HepG2 (cell line): ENCODE results near the gene SUOX. TPM values are rescaled to one million over a fixed set of nuclear protein-coding genes. Genes with fewer than 3 reads are reported as not detected.

Source experiments
- ATAC-seq: fragments of 200-7000 bp; cut with Tn5 transposase; 3 replicates; pipeline ENCODE4 v1.9.1; 2020; ENCODE audit warnings: mild to moderate bottlenecking, moderate library complexity
- BruUV-seq: library from RNA; stranded (reverse); fragments of 400-500 nt; replicated peaks from 2 replicates; lab custom pipeline; 2021; lab: Mats Ljungman, UMichigan
- CTCF ChIA-PET: fragments of 300-600 bp; formaldehyde crosslinking; extraction: SDS; loops from one replicate; lab custom pipeline; 2021; ENCODE audit warnings: low total read pairs, inconsistent platforms, low intra/inter-chr PET ratio; lab: Yijun Ruan, JAX
- POLR2A ChIA-PET: fragments of 350-600 bp; sonication (Branson Sonifier 250); formaldehyde crosslinking; loops from one replicate; lab custom pipeline; 2020; ENCODE audit warnings: antibody characterized with exemption, inconsistent platforms; lab: Yijun Ruan, JAX
- DNase-seq: peaks from one replicate; pipeline ENCODE4 v3.0.0-alpha.2; 2015; ENCODE audit warnings: low spot score
- FAIRE-seq: peaks from 3 replicates; lab custom pipeline; 2011; peaks lifted over from hg19 to GRCh38; lab: Jason Lieb, UNC
- H2AFZ ChIP-seq: one replicate; pipeline ENCODE4 v1.6.1; 2011; ENCODE audit warnings: low read length, inconsistent platforms
- H3K27ac ChIP-seq: fragments of 300-600 bp; 3 replicates; pipeline ENCODE4 v1.8.0; 2011; ENCODE audit warnings: mixed run types, mild to moderate bottlenecking, mixed read lengths, low read length, inconsistent platforms; ENCODE audit not compliant: insufficient read depth; ENCODE audit errors: extremely low read length
- H3K27me3 ChIP-seq, 2 experiments: fragments of 200-600 bp in 1 of 2; 2 replicates in 1 of 2; 3 replicates in 1 of 2; pipeline versions ENCODE4 v1.6.0 to v1.8.0; 2011; ENCODE audit warnings: low read length in 2 of 2, mild to moderate bottlenecking in 2 of 2, moderate library complexity in 2 of 2, inconsistent platforms in 1 of 2; ENCODE audit not compliant: insufficient read depth in 2 of 2, control insufficient read depth in 1 of 2
- H3K36me3 ChIP-seq, 2 experiments: fragments of 200-600 bp in 1 of 2; replicated peaks in 1 of 2; 2 replicates in 1 of 2; 3 replicates in 1 of 2; pipeline versions ENCODE4 v1.5.1 to v1.8.0; 2011; ENCODE audit warnings: low read length in 2 of 2, inconsistent platforms in 1 of 2; ENCODE audit not compliant: insufficient read depth in 2 of 2, control insufficient read depth in 1 of 2
- H3K4me1 ChIP-seq: 2 replicates; pipeline ENCODE4 v1.5.1; 2012; ENCODE audit warnings: low read length, inconsistent platforms; ENCODE audit not compliant: insufficient read depth
- H3K4me2 ChIP-seq: 2 replicates; pipeline ENCODE4 v1.6.0; 2011; ENCODE audit warnings: low read depth, low read length, inconsistent platforms
- H3K4me3 ChIP-seq, 3 experiments: fragments of 200-600 bp in 1 of 3; sonication (generic), shearing (Covaris generic) in 1 of 3; replicated peaks in 1 of 3; 2 replicates each; pipeline ENCODE4 v1.5.1; 2011 to 2016; ENCODE audit warnings: low read length in 3 of 3, inconsistent platforms in 2 of 3, low read depth in 2 of 3, mild to moderate bottlenecking in 2 of 3, control low read depth in 1 of 3, mixed read lengths in 1 of 3; ENCODE audit not compliant: insufficient read depth in 1 of 3
- H3K79me2 ChIP-seq: one replicate; pipeline ENCODE4 v1.6.1; 2011; ENCODE audit warnings: low read length, inconsistent platforms; ENCODE audit not compliant: insufficient read depth
- H3K9ac ChIP-seq: 2 replicates; pipeline ENCODE4 v1.6.0; 2011; ENCODE audit warnings: mild to moderate bottlenecking, low read depth, low read length, inconsistent platforms; ENCODE audit not compliant: insufficient read depth
- H3K9me3 ChIP-seq: 2 replicates; pipeline ENCODE4 v1.5.1; 2012; ENCODE audit warnings: mild to moderate bottlenecking, low read length
- H4K20me1 ChIP-seq: 2 replicates; pipeline ENCODE4 v1.6.0; 2011; ENCODE audit warnings: inconsistent platforms, mild to moderate bottlenecking, low read length, moderate library complexity; ENCODE audit not compliant: insufficient read depth
- GATAD2A ChIP-seq: IDR thresholded peaks from 2 replicates; pipeline ENCODE4 v1.6.1; 2016
- IRX3 ChIP-seq: sonication (generic); formaldehyde crosslinking; IDR thresholded peaks from 2 replicates; pipeline ENCODE4 v1.8.1; 2023; ENCODE audit warnings: mild to moderate bottlenecking, low read depth, missing genetic modification reagents, borderline replicate concordance
- PCBP2 ChIP-seq: fragments of 200-400 bp; formaldehyde crosslinking; optimal IDR thresholded peaks from 2 replicates; pipeline ENCODE3; 2018; ENCODE audit warnings: low read length, low read depth; ENCODE audit not compliant: poor library complexity, severe bottlenecking
- PPARG ChIP-seq: conservative IDR thresholded peaks from 2 replicates; pipeline ENCODE4 v1.6.1; 2016; ENCODE audit warnings: missing biosample characterization, missing genetic modification reagents
- RAD21 ChIP-seq: fragments of 450-650 bp; formaldehyde crosslinking; IDR thresholded peaks from 2 replicates; pipeline ENCODE4 v1.5.0; 2020; ENCODE audit warnings: mild to moderate bottlenecking
- RXRB ChIP-seq: IDR thresholded peaks from 2 replicates; pipeline ENCODE4 v1.6.1; 2016; ENCODE audit warnings: borderline replicate concordance, missing genetic modification reagents, missing compliant biosample characterization
- SIX1 ChIP-seq: sonication (generic); formaldehyde crosslinking; IDR thresholded peaks from 2 replicates; pipeline ENCODE4 v1.4.0; 2020; ENCODE audit warnings: missing genetic modification reagents, borderline replicate concordance
- SIX4 ChIP-seq: sonication (generic); formaldehyde crosslinking; IDR thresholded peaks from 2 replicates; pipeline ENCODE4 v1.4.0; 2020; ENCODE audit warnings: missing genetic modification reagents
- TP53 ChIP-seq: sonication (generic); formaldehyde crosslinking; conservative IDR thresholded peaks from 2 replicates; pipeline ENCODE4 v1.4.0; 2020; ENCODE audit warnings: missing genetic modification reagents
- XBP1 ChIP-seq: sonication (generic); formaldehyde crosslinking; IDR thresholded peaks from 2 replicates; pipeline ENCODE4 v1.5.0; 2020; ENCODE audit warnings: missing genetic modification reagents
- ZNF235 ChIP-seq: sonication (generic); formaldehyde crosslinking; IDR thresholded peaks from 2 replicates; pipeline ENCODE4 v1.8.1; 2023; ENCODE audit warnings: mild to moderate bottlenecking, missing genetic modification reagents, borderline replicate concordance
- WGBS: methylation state at CpG from one replicate; pipeline ENCODE4 v1.1.6; 2017; ENCODE audit warnings: low lambda C conversion rate; 5-methylcytosine and 5-hydroxymethylcytosine counted together
- in situ Hi-C: cut with HindIII; loops from 2 replicates; pipeline ENCODE4 v1.10.0; 2017; ENCODE audit warnings: low pct_unique_long_range_greater_than_20kb; ENCODE audit not compliant: extremely low pct_ligation_motif_present
- intact Hi-C: fragments of 100-400 bp; cut with micrococcal nuclease; formaldehyde crosslinking; loops from one replicate; pipeline ENCODE4 v1.10.0; 2022; ENCODE audit not compliant: unreplicated experiment
- polyA plus RNA-seq, 8 experiments: library from polyadenylated mRNA; depleted of rRNA in 3 of 8; stranded (reverse) in 7 of 8; unstranded in 1 of 8; fragments of >200 nt; fragmentation: Illumina TruSeq in 4 of 8; extraction: Trizol in 4 of 8; gene quantifications; 2 replicates each; pipeline versions ENCODE4 v1.2.1 to v1.2.3, GENCODE V29; 2011 to 2016; ENCODE audit warnings: low read depth in 4 of 8, missing spikeins in 1 of 8, mixed read lengths in 1 of 8; ENCODE audit not compliant: insufficient read depth in 1 of 8
- total RNA-seq, 5 experiments: library from RNA; depleted of rRNA; stranded (reverse); fragments of >200 nt; fragmentation: Illumina TruSeq; extraction: Trizol; gene quantifications; 2 replicates each; pipeline ENCODE4 v1.2.3, GENCODE V29; 2016; ENCODE audit warnings: low read depth in 1 of 5
- TF ChIP-seq, protein P1 (sequence below): IDR thresholded peaks from 2 replicates; pipeline ENCODE4 v1.6.1; 2016; ENCODE audit warnings: missing genetic modification reagents, missing compliant biosample characterization
- TF ChIP-seq, protein P2 (sequence below), 2 experiments: sonication (generic) in 1 of 2; formaldehyde crosslinking in 1 of 2; IDR thresholded peaks; 2 replicates each; pipeline versions ENCODE4 v1.4.0 to v1.6.1; 2016 to 2020; ENCODE audit warnings: borderline replicate concordance in 1 of 2, low read depth in 1 of 2, mild to moderate bottlenecking in 1 of 2, missing genetic modification reagents in 1 of 2
- TF ChIP-seq, protein P3 (sequence below): sonication (generic); formaldehyde crosslinking; conservative IDR thresholded peaks from 2 replicates; pipeline ENCODE4 v1.4.0; 2020; ENCODE audit warnings: mild to moderate bottlenecking, missing genetic modification reagents, moderate library complexity

Gene SUOX
- total and polyA plus RNA-seq, 2 of the 13 experiments (the other 11 are each of a cell fraction or from before 2014, with no cell fraction given) = 23.9 to 25.9 TPM

DNA sequence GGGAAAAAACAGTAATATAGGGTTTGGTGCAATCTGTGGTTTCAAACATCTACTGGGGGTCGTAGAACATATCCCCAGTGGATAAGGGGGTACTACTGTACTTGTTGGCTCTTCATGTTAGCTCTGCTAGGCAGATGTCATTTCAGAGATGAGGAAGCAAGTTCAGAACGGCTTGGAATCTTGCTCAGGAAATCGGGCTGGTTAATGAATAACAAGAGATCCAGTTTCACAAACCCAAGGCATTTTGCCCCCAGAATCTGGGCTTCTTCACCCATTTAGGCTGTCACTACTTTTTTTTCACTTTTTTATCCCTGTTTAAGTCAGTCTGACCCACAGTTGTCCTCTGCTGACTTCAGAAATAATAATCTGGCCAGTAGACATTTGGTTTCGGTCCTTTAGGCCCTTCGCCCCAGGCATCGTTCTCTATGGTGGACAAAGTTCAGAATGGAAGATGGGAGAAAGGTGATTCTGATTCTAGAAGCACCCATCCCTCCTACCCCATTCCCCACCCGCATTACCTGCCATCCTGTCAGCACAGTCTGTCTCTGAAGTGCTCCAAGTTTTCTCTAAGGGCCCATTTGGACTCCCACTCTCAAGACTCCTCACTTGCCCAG, 4.5 kb downstream of the SUOX start:
- Histone ChIP-seq H3K9me3 (no peaks in the 10 kb centered on the region), H3K9ac (no peak overlapping the region; the same call in 1 of the 2 replicates), H2AFZ (no peak overlapping the region), H3K4me3 (peak overlapping the region in 1 of 3 experiments; percentile 30; a peak in 1 of 6 replicates), H4K20me1 (no peaks in the 10 kb centered on the region), H3K79me2 (peaks cover 20% of the 10 kb centered on the region), H3K4me1 (peaks cover 62% of the 10 kb centered on the region), H3K36me3 (peaks cover 11 to 21% of the 10 kb centered on the region in 2 experiments; a peak in 4 of 5 replicates), H3K27ac (peak overlapping the region; percentile 53), H3K4me2 (peak overlapping the region; percentile 65), H3K27me3 (peaks cover 0 to 3% of the 10 kb centered on the region in 2 experiments; a peak in 1 of 5 replicates)
- 33% methylated on average over 7 of the region's 7 CpGs for WGBS
- POLR2A ChIA-PET = interaction anchor here (0.8 to 1.5 kb wide), 4 partner anchors 8 to 80 kb away, joined by 3 to 7 read pairs (median 4); no protein-coding TSS in a partner anchor
- BruUV-seq = no TSS peak
- CTCF ChIA-PET = no interaction called here
- ATAC-seq (no peak), FAIRE-seq (peak; percentile 98), DNase-seq (peak; percentile 62)
- in situ Hi-C loops = no loop called here
- intact Hi-C loops = no loop called here
- TF ChIP-seq, protein P1, sequence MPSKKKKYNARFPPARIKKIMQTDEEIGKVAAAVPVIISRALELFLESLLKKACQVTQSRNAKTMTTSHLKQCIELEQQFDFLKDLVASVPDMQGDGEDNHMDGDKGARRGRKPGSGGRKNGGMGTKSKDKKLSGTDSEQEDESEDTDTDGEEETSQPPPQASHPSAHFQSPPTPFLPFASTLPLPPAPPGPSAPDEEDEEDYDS (CRISPR knock-in tag) = 0 out of 2 replicates have a peak, but pooled peaks have one; percentile 26
- TF ChIP-seq, protein P2, sequence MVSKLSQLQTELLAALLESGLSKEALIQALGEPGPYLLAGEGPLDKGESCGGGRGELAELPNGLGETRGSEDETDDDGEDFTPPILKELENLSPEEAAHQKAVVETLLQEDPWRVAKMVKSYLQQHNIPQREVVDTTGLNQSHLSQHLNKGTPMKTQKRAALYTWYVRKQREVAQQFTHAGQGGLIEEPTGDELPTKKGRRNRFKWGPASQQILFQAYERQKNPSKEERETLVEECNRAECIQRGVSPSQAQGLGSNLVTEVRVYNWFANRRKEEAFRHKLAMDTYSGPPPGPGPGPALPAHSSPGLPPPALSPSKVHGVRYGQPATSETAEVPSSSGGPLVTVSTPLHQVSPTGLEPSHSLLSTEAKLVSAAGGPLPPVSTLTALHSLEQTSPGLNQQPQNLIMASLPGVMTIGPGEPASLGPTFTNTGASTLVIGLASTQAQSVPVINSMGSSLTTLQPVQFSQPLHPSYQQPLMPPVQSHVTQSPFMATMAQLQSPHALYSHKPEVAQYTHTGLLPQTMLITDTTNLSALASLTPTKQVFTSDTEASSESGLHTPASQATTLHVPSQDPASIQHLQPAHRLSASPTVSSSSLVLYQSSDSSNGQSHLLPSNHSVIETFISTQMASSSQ (IDR thresholded peaks at IDR 0.05; ENCODE audit: low read depth) = peak; percentile 90
- TF ChIP-seq, protein P2 (CRISPR knock-in tag; IDR thresholded peaks at IDR 0.05; ENCODE audit: borderline replicate concordance) = peak; percentile 83; the same call in 1 of the 2 replicates
- TF ChIP-seq SIX4 (peak; percentile 37), RAD21 (CRISPR knock-in tag) (no peak), IRX3 (CRISPR knock-in tag) (no peak), SIX1 (CRISPR knock-in tag) (peak; percentile 48; the same call in 1 of the 2 replicates), TP53 (no peak), GATAD2A (CRISPR knock-in tag) (peak; percentile 41; the same call in 1 of the 2 replicates), PPARG (CRISPR knock-in tag) (peak; percentile 40; the same call in 1 of the 2 replicates), PCBP2 (no peak), ZNF235 (CRISPR knock-in tag) (no peak), XBP1 (CRISPR knock-in tag) (no peak), RXRB (CRISPR knock-in tag) (0 out of 2 replicates have a peak, but pooled peaks have one; percentile 0)
- TF ChIP-seq, protein P3, sequence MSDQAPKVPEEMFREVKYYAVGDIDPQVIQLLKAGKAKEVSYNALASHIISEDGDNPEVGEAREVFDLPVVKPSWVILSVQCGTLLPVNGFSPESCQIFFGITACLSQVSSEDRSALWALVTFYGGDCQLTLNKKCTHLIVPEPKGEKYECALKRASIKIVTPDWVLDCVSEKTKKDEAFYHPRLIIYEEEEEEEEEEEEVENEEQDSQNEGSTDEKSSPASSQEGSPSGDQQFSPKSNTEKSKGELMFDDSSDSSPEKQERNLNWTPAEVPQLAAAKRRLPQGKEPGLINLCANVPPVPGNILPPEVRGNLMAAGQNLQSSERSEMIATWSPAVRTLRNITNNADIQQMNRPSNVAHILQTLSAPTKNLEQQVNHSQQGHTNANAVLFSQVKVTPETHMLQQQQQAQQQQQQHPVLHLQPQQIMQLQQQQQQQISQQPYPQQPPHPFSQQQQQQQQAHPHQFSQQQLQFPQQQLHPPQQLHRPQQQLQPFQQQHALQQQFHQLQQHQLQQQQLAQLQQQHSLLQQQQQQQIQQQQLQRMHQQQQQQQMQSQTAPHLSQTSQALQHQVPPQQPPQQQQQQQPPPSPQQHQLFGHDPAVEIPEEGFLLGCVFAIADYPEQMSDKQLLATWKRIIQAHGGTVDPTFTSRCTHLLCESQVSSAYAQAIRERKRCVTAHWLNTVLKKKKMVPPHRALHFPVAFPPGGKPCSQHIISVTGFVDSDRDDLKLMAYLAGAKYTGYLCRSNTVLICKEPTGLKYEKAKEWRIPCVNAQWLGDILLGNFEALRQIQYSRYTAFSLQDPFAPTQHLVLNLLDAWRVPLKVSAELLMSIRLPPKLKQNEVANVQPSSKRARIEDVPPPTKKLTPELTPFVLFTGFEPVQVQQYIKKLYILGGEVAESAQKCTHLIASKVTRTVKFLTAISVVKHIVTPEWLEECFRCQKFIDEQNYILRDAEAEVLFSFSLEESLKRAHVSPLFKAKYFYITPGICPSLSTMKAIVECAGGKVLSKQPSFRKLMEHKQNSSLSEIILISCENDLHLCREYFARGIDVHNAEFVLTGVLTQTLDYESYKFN (CRISPR knock-in tag) = peak; percentile 52
